UCSD-AML1 (cell line): ENCODE data around the gene TBC1D1.
A peak's percentile ranks its signal among the peaks of the same experiment; 100 is the strongest.

Source experiments
- DNase-seq: peaks from one replicate; lab custom pipeline; 2025; ENCODE audit not compliant: unreplicated experiment; lab: John Stamatoyannopoulos, UW

Gene TBC1D1

GRCh38 chr4:37890801-37891259 is at the start of gene TBC1D1:
Gene TBC1D1 (plus strand): TSS chr4:37891084. CDS start chr4:37902096, 11,012 bp downstream.
- DNase-seq: peak; percentile 52

GRCh38 chr4:37844204-37844603 is 46.7 kb upstream of the TBC1D1 start:
- DNase-seq: no peak

GRCh38 chr4:37845201-37845600 is 45.7 kb upstream of the TBC1D1 start:
- DNase-seq: no peak

- no peak for DNase-seq
Measured at GRCh38 chr4:37847311-37847884, 43.5 kb upstream of the TBC1D1 start.

- DNase-seq: no peak
Measured at GRCh38 chr4:37852376-37852775, 38.5 kb upstream of the TBC1D1 start.

- no peak for DNase-seq
Measured at GRCh38 chr4:37858112-37858511, 32.8 kb upstream of the TBC1D1 start.

- DNase-seq: no peak
Measured at GRCh38 chr4:37858872-37859271, 32.0 kb upstream of the TBC1D1 start.

GRCh38 chr4:37860266-37860665 is 30.6 kb upstream of the TBC1D1 start:
- no peak for DNase-seq

- no peak for DNase-seq
Measured at GRCh38 chr4:37862961-37863360, 27.9 kb upstream of the TBC1D1 start.

- peak; percentile 58 for DNase-seq
Measured at GRCh38 chr4:37864786-37865185, 26.1 kb upstream of the TBC1D1 start.

- no peak for DNase-seq
Measured at GRCh38 chr4:37865450-37865849, 25.4 kb upstream of the TBC1D1 start.

GRCh38 chr4:37867102-37867501 is 23.8 kb upstream of the TBC1D1 start:
- no peak for DNase-seq

GRCh38 chr4:37868238-37868637 is 22.6 kb upstream of the TBC1D1 start:
- DNase-seq: no peak

GRCh38 chr4:37872310-37872988 is 18.4 kb upstream of the TBC1D1 start:
- DNase-seq: no peak

- DNase-seq: no peak
Measured at GRCh38 chr4:37873386-37873785, 17.5 kb upstream of the TBC1D1 start.

GRCh38 chr4:37876156-37876555 is 14.7 kb upstream of the TBC1D1 start:
- no peak for DNase-seq

- DNase-seq: no peak
Measured at GRCh38 chr4:37879365-37879764, 11.5 kb upstream of the TBC1D1 start.

- DNase-seq: no peak
Measured at GRCh38 chr4:37881811-37882210, 9.1 kb upstream of the TBC1D1 start.

GRCh38 chr4:37882665-37883296 is 8.1 kb upstream of the TBC1D1 start:
- no peak for DNase-seq

- DNase-seq: no peak
Measured at GRCh38 chr4:37884855-37885487, 5.9 kb upstream of the TBC1D1 start.

- DNase-seq: no peak
Measured at GRCh38 chr4:37885496-37885895, 5.4 kb upstream of the TBC1D1 start.
